ENCODE results near the gene TREM1.

DNA sequence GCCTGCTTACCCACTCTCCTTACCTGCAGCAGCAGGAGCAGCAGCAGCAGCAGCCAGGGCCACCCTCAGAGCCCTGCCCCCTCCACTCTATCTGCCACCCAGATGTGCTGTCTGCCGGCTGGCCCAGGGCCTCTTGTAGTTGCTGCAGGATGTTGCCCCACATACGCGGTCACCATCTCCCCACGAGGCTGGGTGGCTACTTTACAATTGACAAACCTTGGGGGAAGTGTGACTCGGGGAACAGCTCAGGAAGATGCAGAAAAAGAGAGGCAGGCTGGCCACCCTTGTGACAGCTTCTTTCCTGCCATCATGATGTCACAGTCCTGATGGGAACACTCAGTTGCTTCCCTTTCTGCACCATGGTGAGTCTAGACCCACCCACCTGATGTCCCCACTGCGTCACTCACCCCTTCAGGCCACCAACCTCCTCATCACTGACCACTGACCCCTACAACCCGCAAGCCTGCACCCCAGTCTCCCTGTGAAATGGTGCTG, 14.5 kb downstream of the TREM1 start:
- TF ChIP-seq ZNF274 (IDR thresholded peaks at IDR 0.05; ENCODE audit: low read depth, low read length) = no peak
- TF ChIP-seq YY1 (IDR thresholded peaks at IDR 0.05; ENCODE audit: insufficient read depth, insufficient read length) = no peak
